CD4-positive, alpha-beta T cell (primary cell): ENCODE data around the gene BNC1. TPM values are rescaled to one million over a fixed set of nuclear protein-coding genes. Genes with fewer than 3 reads are reported as not detected.

ENCODE experiments used
- ATAC-seq: fragments of 200-7000 bp; cut with Tn5 transposase; one replicate; pipeline ENCODE4 v1.10.0; 2022; ENCODE audit warnings: mild to moderate bottlenecking; ENCODE audit not compliant: poor library complexity
- CTCF ChIA-PET: fragments of 350-600 bp; sonication (Branson Sonifier 250); formaldehyde crosslinking; loops from one replicate; lab custom pipeline; 2021; ENCODE audit warnings: antibody characterized with exemption, inconsistent platforms; lab: Charles Lee
- POLR2A ChIA-PET: fragments of 350-600 bp; sonication (Branson Sonifier 250); formaldehyde crosslinking; loops from one replicate; lab custom pipeline; 2021; ENCODE audit warnings: antibody characterized with exemption, inconsistent platforms; lab: Charles Lee
- DNase-seq, 14 experiments: peaks; one replicate each; pipeline ENCODE4 v3.0.0-alpha.2; 2013 to 2020; ENCODE audit warnings: mixed read lengths in 2 of 14
- H3K27ac ChIP-seq, 2 donors: one replicate each; pipeline versions ENCODE4 v1.5.1 to v1.7.0; 2013; ENCODE audit warnings: low read length in 2 of 2, low read depth in 1 of 2, mild to moderate bottlenecking in 1 of 2
- H3K27me3 ChIP-seq, 2 experiments: 1 replicate in 1 of 2; 2 replicates in 1 of 2; pipeline versions ENCODE4 v1.6.1 to v1.7.0; 2013; ENCODE audit warnings: low read length in 2 of 2, control low read depth in 1 of 2, mild to moderate bottlenecking in 1 of 2, moderate library complexity in 1 of 2; ENCODE audit not compliant: insufficient read depth in 2 of 2, control insufficient read depth in 1 of 2
- H3K36me3 ChIP-seq: one replicate; pipeline ENCODE4 v1.6.1; 2013; ENCODE audit warnings: low read length, control low read depth; ENCODE audit not compliant: insufficient read depth
- H3K4me1 ChIP-seq: one replicate; pipeline ENCODE4 v1.6.1; 2013; ENCODE audit warnings: low read length, control low read depth; ENCODE audit not compliant: insufficient read depth
- H3K4me3 ChIP-seq: one replicate; pipeline ENCODE4 v1.5.1; 2013; ENCODE audit warnings: mild to moderate bottlenecking, low read length, moderate library complexity
- H3K9me3 ChIP-seq, 2 experiments: 1 replicate in 1 of 2; 2 replicates in 1 of 2; pipeline versions ENCODE4 v1.6.1 to v1.7.0; 2013; ENCODE audit warnings: low read length in 2 of 2, mild to moderate bottlenecking in 2 of 2, control low read depth in 1 of 2, moderate library complexity in 1 of 2; ENCODE audit not compliant: control insufficient read depth in 1 of 2, insufficient read depth in 1 of 2
- H3K27ac Mint-ChIP-seq: one replicate; pipeline ENCODE4 v1.8.0; 2020; ENCODE audit warnings: mixed read lengths
- H3K27me3 Mint-ChIP-seq: one replicate; pipeline ENCODE4 v1.8.0; 2021; ENCODE audit warnings: mixed read lengths
- H3K36me3 Mint-ChIP-seq: one replicate; pipeline ENCODE4 v1.8.0; 2021; ENCODE audit warnings: low read depth, mixed read lengths
- H3K4me1 Mint-ChIP-seq: one replicate; pipeline ENCODE4 v1.8.0; 2021; ENCODE audit warnings: low read depth, mixed read lengths
- H3K4me3 Mint-ChIP-seq: one replicate; pipeline ENCODE4 v1.8.0; 2020; ENCODE audit warnings: mild to moderate bottlenecking, mixed read lengths
- H3K9me3 Mint-ChIP-seq: one replicate; pipeline ENCODE4 v1.8.0; 2020; ENCODE audit warnings: mixed read lengths
- intact Hi-C, 2 experiments: fragments of 100-400 bp; cut with DNase I in 1 of 2; cut with micrococcal nuclease in 1 of 2; formaldehyde crosslinking; loops; one replicate each; pipeline versions ENCODE4 v1.15.1 to v1.9.0; 2023 to 2025; cut with DNase I, micrococcal nuclease
- total RNA-seq, 174 experiments: library from RNA in 2 of 174; stranded (reverse) in 2 of 174; gene quantifications; one replicate each; pipeline ENCODE4 v1.2.3 and lab custom pipeline; 2021 to 2026
- TF ChIP-seq, protein P1 (sequence below): fragments of 200-600 bp; IDR thresholded peaks from one replicate; pipeline ENCODE4 v1.8.0; 2022; ENCODE audit warnings: antibody characterized with exemption, mild to moderate bottlenecking

The BNC1 gene
- total RNA-seq, 2 experiments from 2014 or later = not detected

GRCh38 chr15:83320844-83321243, 36.4 kb upstream of the BNC1 start:
- no peak for ATAC-seq
- H3K36me3 Mint-ChIP-seq = no peaks in the 10 kb centered on the region
- no peak overlapping the region for H3K27ac ChIP-seq

DNA sequence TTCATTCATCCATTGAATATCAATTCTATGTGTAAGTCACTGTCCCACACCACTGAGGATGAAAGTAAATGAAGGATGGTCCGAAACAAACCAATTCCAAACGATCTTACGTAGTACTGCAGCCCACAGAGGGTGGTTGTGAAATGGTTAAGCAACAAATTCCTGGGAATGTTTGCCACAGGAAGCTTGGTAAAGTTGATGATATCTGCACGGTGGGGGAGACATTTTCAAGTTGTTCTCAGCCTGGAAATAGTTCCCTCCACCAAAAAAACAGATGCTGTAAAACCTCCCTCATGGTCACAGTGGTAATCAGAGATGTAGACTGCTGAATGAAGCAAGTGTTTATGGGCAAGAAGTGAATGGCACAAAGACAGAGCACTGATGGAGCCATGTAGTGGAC, 35.9 kb upstream of the BNC1 start:
- H3K36me3 ChIP-seq = no peaks in the 10 kb centered on the region
- H3K27ac Mint-ChIP-seq = no peak overlapping the region
- H3K27ac ChIP-seq = no peak overlapping the region
- H3K4me1 Mint-ChIP-seq = no peaks in the 10 kb centered on the region
- H3K9me3 ChIP-seq = no peaks in the 10 kb centered on the region
- ChIA-PET CTCF (no interaction called here), POLR2A (no interaction called here)
- no peak for DNase-seq
- no peaks in the 10 kb centered on the region for H3K27me3 ChIP-seq
- ATAC-seq = no peak
- TF ChIP-seq, protein P1, sequence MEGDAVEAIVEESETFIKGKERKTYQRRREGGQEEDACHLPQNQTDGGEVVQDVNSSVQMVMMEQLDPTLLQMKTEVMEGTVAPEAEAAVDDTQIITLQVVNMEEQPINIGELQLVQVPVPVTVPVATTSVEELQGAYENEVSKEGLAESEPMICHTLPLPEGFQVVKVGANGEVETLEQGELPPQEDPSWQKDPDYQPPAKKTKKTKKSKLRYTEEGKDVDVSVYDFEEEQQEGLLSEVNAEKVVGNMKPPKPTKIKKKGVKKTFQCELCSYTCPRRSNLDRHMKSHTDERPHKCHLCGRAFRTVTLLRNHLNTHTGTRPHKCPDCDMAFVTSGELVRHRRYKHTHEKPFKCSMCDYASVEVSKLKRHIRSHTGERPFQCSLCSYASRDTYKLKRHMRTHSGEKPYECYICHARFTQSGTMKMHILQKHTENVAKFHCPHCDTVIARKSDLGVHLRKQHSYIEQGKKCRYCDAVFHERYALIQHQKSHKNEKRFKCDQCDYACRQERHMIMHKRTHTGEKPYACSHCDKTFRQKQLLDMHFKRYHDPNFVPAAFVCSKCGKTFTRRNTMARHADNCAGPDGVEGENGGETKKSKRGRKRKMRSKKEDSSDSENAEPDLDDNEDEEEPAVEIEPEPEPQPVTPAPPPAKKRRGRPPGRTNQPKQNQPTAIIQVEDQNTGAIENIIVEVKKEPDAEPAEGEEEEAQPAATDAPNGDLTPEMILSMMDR = no peak
- no peak overlapping the region for H3K4me3 Mint-ChIP-seq
- H3K27me3 Mint-ChIP-seq = peaks cover 33% of the 10 kb centered on the region
- H3K9me3 Mint-ChIP-seq = no peaks in the 10 kb centered on the region
- no peaks in the 10 kb centered on the region for H3K4me1 ChIP-seq
- H3K4me3 ChIP-seq = no peak overlapping the region
- intact Hi-C loops = no loop called here
- no peaks in the 10 kb centered on the region for H3K36me3 Mint-ChIP-seq

More at GRCh38 chr15:83320844-83321243, 36.4 kb upstream of the BNC1 start:
- DNase-seq = no peak
- H3K4me1 Mint-ChIP-seq = no peaks in the 10 kb centered on the region
- POLR2A ChIA-PET = no interaction called here
- no peaks in the 10 kb centered on the region for H3K9me3 Mint-ChIP-seq
- no peaks in the 10 kb centered on the region for H3K4me1 ChIP-seq
- no peaks in the 10 kb centered on the region for H3K36me3 ChIP-seq
- no peak overlapping the region for H3K27ac Mint-ChIP-seq
- CTCF ChIA-PET = no interaction called here
- intact Hi-C loops = no loop called here
- no peaks in the 10 kb centered on the region for H3K9me3 ChIP-seq
- H3K27me3 ChIP-seq = no peaks in the 10 kb centered on the region
- H3K27me3 Mint-ChIP-seq = peaks cover 33% of the 10 kb centered on the region
- TF ChIP-seq, protein P1 = no peak
- no peak overlapping the region for H3K4me3 Mint-ChIP-seq
- no peak overlapping the region for H3K4me3 ChIP-seq

GRCh38 chr15:83319771-83320170, 35.3 kb upstream of the BNC1 start:
- H3K27ac ChIP-seq = no peak overlapping the region
- Mint-ChIP-seq H3K4me1 (no peaks in the 10 kb centered on the region), H3K4me3 (no peak overlapping the region), H3K9me3 (no peaks in the 10 kb centered on the region), H3K27ac (no peak overlapping the region), H3K36me3 (no peaks in the 10 kb centered on the region), H3K27me3 (peaks cover 33% of the 10 kb centered on the region)
- DNase-seq (no peak), ATAC-seq (no peak)
- no peak overlapping the region for H3K4me3 ChIP-seq
- no peaks in the 10 kb centered on the region for H3K36me3 ChIP-seq
- no peaks in the 10 kb centered on the region for H3K27me3 ChIP-seq
- TF ChIP-seq, protein P1 = no peak
- POLR2A ChIA-PET = no interaction called here
- no peaks in the 10 kb centered on the region for H3K9me3 ChIP-seq
- no peaks in the 10 kb centered on the region for H3K4me1 ChIP-seq
- intact Hi-C loops = no loop called here
- CTCF ChIA-PET = no interaction called here
